ES-I3 (cell line): ENCODE measurements around the gene MYO10.

Experiments
- H3K36me3 ChIP-seq: 2 replicates; pipeline ENCODE4 v1.6.1; 2013; ENCODE audit warnings: mild to moderate bottlenecking, low read length, control low read depth, moderate library complexity; ENCODE audit not compliant: insufficient read depth
- H3K4me1 ChIP-seq: 2 replicates; pipeline ENCODE4 v1.6.1; 2013; ENCODE audit warnings: mild to moderate bottlenecking, control low read depth, low read length; ENCODE audit not compliant: insufficient read depth
- H3K9ac ChIP-seq: 2 replicates; pipeline ENCODE4 v1.6.1; 2013; ENCODE audit warnings: low read depth, mild to moderate bottlenecking, low read length, moderate library complexity
- H3K9me3 ChIP-seq: 2 replicates; pipeline ENCODE4 v1.6.1; 2013; ENCODE audit warnings: mild to moderate bottlenecking, low read length, moderate library complexity; ENCODE audit not compliant: control insufficient read depth, insufficient read depth

MYO10 gene

GRCh38 chr5:16806711-16807546 is 129.2 kb downstream of the MYO10 start:
- H3K4me1 ChIP-seq, result no peaks in the 10 kb centered on the region; the same call in 1 of the 2 replicates
- no peaks in the 10 kb centered on the region for H3K36me3 ChIP-seq
- no peaks in the 10 kb centered on the region for H3K9me3 ChIP-seq
- no peak overlapping the region for H3K9ac ChIP-seq

- H3K9ac ChIP-seq, result no peak overlapping the region
- H3K4me1 ChIP-seq, result no peaks in the 10 kb centered on the region; the same call in 1 of the 2 replicates
- H3K36me3 ChIP-seq, result no peaks in the 10 kb centered on the region
- no peaks in the 10 kb centered on the region for H3K9me3 ChIP-seq
These were observed 130.6 kb downstream of the MYO10 start for GRCh38 chr5:16805486-16805885.

- peaks cover 2% of the 10 kb centered on the region; the same call in 1 of the 2 replicates for H3K9me3 ChIP-seq
- H3K9ac ChIP-seq, result no peak overlapping the region
- no peaks in the 10 kb centered on the region for H3K36me3 ChIP-seq
- H3K4me1 ChIP-seq, result no peaks in the 10 kb centered on the region
These were observed 132.3 kb downstream of the MYO10 start for GRCh38 chr5:16803831-16804230.

GRCh38 chr5:16800477-16800876 is 135.6 kb downstream of the MYO10 start:
- Histone ChIP-seq H3K9me3 (peaks cover 8% of the 10 kb centered on the region; the same call in 1 of the 2 replicates), H3K9ac (no peak overlapping the region), H3K36me3 (no peaks in the 10 kb centered on the region), H3K4me1 (no peaks in the 10 kb centered on the region)

GRCh38 chr5:16799796-16800195 is 136.3 kb downstream of the MYO10 start:
- H3K9ac ChIP-seq, result no peak overlapping the region
- H3K9me3 ChIP-seq, result peaks cover 8% of the 10 kb centered on the region; the same call in 1 of the 2 replicates
- no peaks in the 10 kb centered on the region for H3K36me3 ChIP-seq
- no peaks in the 10 kb centered on the region for H3K4me1 ChIP-seq

- Histone ChIP-seq H3K9ac (no peak overlapping the region), H3K36me3 (no peaks in the 10 kb centered on the region), H3K9me3 (peaks cover 8% of the 10 kb centered on the region; the same call in 1 of the 2 replicates), H3K4me1 (no peaks in the 10 kb centered on the region)
These were observed 138.1 kb downstream of the MYO10 start for GRCh38 chr5:16797951-16798350.

GRCh38 chr5:16794269-16794913 is 141.7 kb downstream of the MYO10 start:
- no peak overlapping the region for H3K9ac ChIP-seq
- no peaks in the 10 kb centered on the region for H3K36me3 ChIP-seq
- peaks cover 8% of the 10 kb centered on the region; the same call in 1 of the 2 replicates for H3K9me3 ChIP-seq
- no peaks in the 10 kb centered on the region for H3K4me1 ChIP-seq

- H3K9ac ChIP-seq, result no peak overlapping the region
- peaks cover 3% of the 10 kb centered on the region; the same call in 1 of the 2 replicates for H3K9me3 ChIP-seq
- no peaks in the 10 kb centered on the region for H3K4me1 ChIP-seq
- H3K36me3 ChIP-seq, result no peaks in the 10 kb centered on the region
These were observed 143.4 kb downstream of the MYO10 start for GRCh38 chr5:16792598-16793275.

- H3K9ac ChIP-seq, result no peak overlapping the region
- no peaks in the 10 kb centered on the region for H3K36me3 ChIP-seq
- no peaks in the 10 kb centered on the region for H3K4me1 ChIP-seq
- no peaks in the 10 kb centered on the region for H3K9me3 ChIP-seq
These were observed 144.0 kb downstream of the MYO10 start for GRCh38 chr5:16791904-16792597.

- Histone ChIP-seq H3K36me3 (no peaks in the 10 kb centered on the region), H3K4me1 (no peaks in the 10 kb centered on the region), H3K9me3 (no peaks in the 10 kb centered on the region), H3K9ac (no peak overlapping the region)
These were observed 144.9 kb downstream of the MYO10 start for GRCh38 chr5:16791036-16791705.

GRCh38 chr5:16788957-16789356 is 147.1 kb downstream of the MYO10 start:
- H3K4me1 ChIP-seq, result no peaks in the 10 kb centered on the region
- no peaks in the 10 kb centered on the region for H3K36me3 ChIP-seq

GRCh38 chr5:16787278-16787677 is 148.8 kb downstream of the MYO10 start:
- Histone ChIP-seq H3K9me3 (no peaks in the 10 kb centered on the region), H3K36me3 (no peaks in the 10 kb centered on the region), H3K9ac (no peak overlapping the region), H3K4me1 (no peaks in the 10 kb centered on the region)

More at GRCh38 chr5:16788957-16789356, 147.1 kb downstream of the MYO10 start:
- Histone ChIP-seq H3K9ac (no peak overlapping the region), H3K9me3 (no peaks in the 10 kb centered on the region)

GRCh38 chr5:16784843-16785791 is 151.0 kb downstream of the MYO10 start:
- Histone ChIP-seq H3K9ac (no peak overlapping the region), H3K4me1 (no peaks in the 10 kb centered on the region), H3K9me3 (no peaks in the 10 kb centered on the region), H3K36me3 (peaks cover 2% of the 10 kb centered on the region; the same call in 1 of the 2 replicates)
